Tibial nerve (tissue), 4 donors: ENCODE data around the gene TMEM95.

Experiments
- CTCF ChIP-seq, 5 experiments: fragments of 200-600 bp in 3 of 5; fragments of 450-650 bp in 2 of 5; sonication (generic) in 3 of 5; IDR thresholded peaks; one replicate each; pipeline ENCODE4 v1.5.1; 2016 to 2019; ENCODE audit warnings: antibody characterized with exemption in 5 of 5, mild to moderate bottlenecking in 3 of 5, moderate library complexity in 2 of 5
- EP300 ChIP-seq, 2 donors: sonication (generic); formaldehyde crosslinking; IDR thresholded peaks; one replicate each; pipeline ENCODE4 v1.6.1; 2017; ENCODE audit warnings: antibody characterized with exemption in 2 of 2, mild to moderate bottlenecking in 1 of 2
- POLR2A ChIP-seq, 2 donors: fragments of 450-650 bp; IDR thresholded peaks; one replicate each; pipeline ENCODE4 v1.6.1; 2017; ENCODE audit warnings: antibody characterized with exemption in 2 of 2, mild to moderate bottlenecking in 2 of 2, moderate library complexity in 2 of 2

- TF ChIP-seq CTCF (IDR thresholded peaks at IDR 0.05) = no peak
- TF ChIP-seq POLR2A (IDR thresholded peaks at IDR 0.05) = no peak
- TF ChIP-seq EP300 (IDR thresholded peaks at IDR 0.05) = no peak
These were observed 40.9 kb upstream of the TMEM95 start for GRCh38 chr17:7313890-7314718.
